HG03095 (cell line): ENCODE measurements around the gene C1orf226.
"Not testable (repeated sequence)": the region's sequence is repeated elsewhere in the genome, so short reads cannot be mapped to it uniquely, and the experiment has no call there.

ENCODE experiments used
- ATAC-seq: cut with Tn5 transposase; IDR thresholded peaks from one replicate; pipeline ENCODE4 v1.9.1; 2021; ENCODE audit warnings: moderate library complexity; ENCODE audit not compliant: unreplicated experiment

The C1orf226 gene

GRCh38 chr1:162404550-162405160 is 23.1 kb downstream of the C1orf226 start:
- ATAC-seq = no peak

GRCh38 chr1:162405800-162406199 is 24.3 kb downstream of the C1orf226 start:
- ATAC-seq = no peak

- no peak for ATAC-seq
Measured at GRCh38 chr1:162406811-162407210, 25.3 kb downstream of the C1orf226 start.

- no peak for ATAC-seq
Measured at GRCh38 chr1:162407539-162407938, 26.0 kb downstream of the C1orf226 start.

- no peak for ATAC-seq
Measured at GRCh38 chr1:162412002-162412401, 30.5 kb downstream of the C1orf226 start, which contains the start of gene SH2D1B. SH2D1B (minus strand) TSS chr1:162412136; CDS start chr1:162412016, 120 bp downstream.

- no peak for ATAC-seq
Measured at GRCh38 chr1:162416215-162416614, 34.7 kb downstream of the C1orf226 start.

GRCh38 chr1:162416909-162417308 is 35.4 kb downstream of the C1orf226 start:
- ATAC-seq = no peak

- no peak for ATAC-seq
Measured at GRCh38 chr1:162417650-162418049, 36.1 kb downstream of the C1orf226 start.

- not testable (repeated sequence) for ATAC-seq
Measured at GRCh38 chr1:162418584-162418983, 37.1 kb downstream of the C1orf226 start.

GRCh38 chr1:162419450-162419931 is 38.0 kb downstream of the C1orf226 start:
- not testable (repeated sequence) for ATAC-seq

- ATAC-seq = no peak
Measured at GRCh38 chr1:162420120-162420519, 38.6 kb downstream of the C1orf226 start.

- no peak for ATAC-seq
Measured at GRCh38 chr1:162421258-162422164, 40.0 kb downstream of the C1orf226 start.

- no peak for ATAC-seq
Measured at GRCh38 chr1:162422662-162423375, 41.3 kb downstream of the C1orf226 start.

GRCh38 chr1:162430583-162430982 is 49.1 kb downstream of the C1orf226 start:
- no peak for ATAC-seq

GRCh38 chr1:162432977-162433713 is 51.6 kb downstream of the C1orf226 start:
- ATAC-seq = not testable (repeated sequence)
